Right lobe of liver (tissue), 4 donors: ENCODE results near the gene OR52K1.

Experiments used
- CTCF ChIP-seq, 4 donors: fragments of 200-600 bp in 3 of 4; fragments of 450-650 bp in 1 of 4; IDR thresholded peaks; one replicate each; pipeline versions ENCODE4 v1.5.1 to v1.8.0; 2016 to 2022; ENCODE audit warnings: antibody characterized with exemption in 4 of 4, mild to moderate bottlenecking in 2 of 4
- POLR2A ChIP-seq: fragments of 450-650 bp; IDR thresholded peaks from one replicate; pipeline ENCODE4 v1.6.1; 2017; ENCODE audit warnings: antibody characterized with exemption, mild to moderate bottlenecking
- donor health status: DM: no; HTN: no; CAD: no.
- donor health status: DM: no; HTN: no; CAD: no.
- donor health status: DM: no; HTN: yes; CAD: no.

DNA sequence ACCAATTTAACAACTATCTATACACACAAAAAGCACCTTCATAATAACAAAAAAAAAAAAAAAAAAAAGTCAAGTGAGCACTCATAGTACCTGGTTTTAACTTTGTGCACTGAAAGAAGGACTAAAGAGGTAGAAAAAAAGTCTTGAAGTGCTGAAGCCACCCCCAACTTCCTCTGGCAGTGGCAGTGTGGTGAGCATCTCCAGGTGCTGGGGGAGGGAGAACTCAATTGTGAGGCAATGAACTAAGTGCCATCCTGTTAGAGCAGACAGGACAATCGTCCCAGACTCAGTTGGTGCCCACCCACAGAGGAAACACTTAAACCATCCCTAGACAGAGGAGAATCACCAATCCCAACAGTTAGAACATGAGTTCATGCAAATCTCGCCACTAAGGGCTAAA lies 39.9 kb downstream of the OR52K1 start:
- no peak for TF ChIP-seq CTCF (IDR thresholded peaks at IDR 0.05)
- no peak for TF ChIP-seq POLR2A
